DND-41 (cell line): ENCODE data around the gene PARS2.

Experiments
- EZH2 ChIP-seq: IDR thresholded peaks from 3 replicates; pipeline ENCODE4 v1.6.1; 2012; ENCODE audit warnings: borderline replicate concordance, low read depth, mild to moderate bottlenecking, moderate library complexity, low read length, inconsistent platforms; ENCODE audit not compliant: severe bottlenecking
- TF ChIP-seq, protein P1 (sequence below): IDR thresholded peaks from 2 replicates; pipeline ENCODE4 v1.5.1; 2012; ENCODE audit warnings: borderline replicate concordance, low read length, moderate library complexity, mild to moderate bottlenecking; ENCODE audit not compliant: poor library complexity, severe bottlenecking; ENCODE audit errors: extremely low read depth

DNA sequence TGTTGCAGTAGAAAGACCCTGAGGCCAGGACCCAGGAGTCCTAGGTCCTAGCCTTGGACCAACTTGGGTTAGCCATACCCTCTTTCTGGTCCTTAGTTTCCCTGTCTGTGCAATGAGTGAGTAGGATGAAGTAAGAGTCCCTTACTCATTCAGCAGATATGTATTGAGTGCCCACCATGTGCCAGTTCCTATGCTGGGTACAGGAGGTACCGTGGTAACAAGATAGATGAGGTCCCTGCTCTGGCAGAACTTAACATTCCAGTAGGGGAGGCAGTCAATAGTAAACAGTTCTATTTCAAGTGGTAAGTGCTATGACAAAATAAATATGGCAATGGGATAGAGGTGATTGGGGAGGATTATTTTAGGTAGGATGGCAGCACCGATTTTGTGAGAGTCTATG is 18.3 kb upstream of the PARS2 start:
- TF ChIP-seq, protein P1, sequence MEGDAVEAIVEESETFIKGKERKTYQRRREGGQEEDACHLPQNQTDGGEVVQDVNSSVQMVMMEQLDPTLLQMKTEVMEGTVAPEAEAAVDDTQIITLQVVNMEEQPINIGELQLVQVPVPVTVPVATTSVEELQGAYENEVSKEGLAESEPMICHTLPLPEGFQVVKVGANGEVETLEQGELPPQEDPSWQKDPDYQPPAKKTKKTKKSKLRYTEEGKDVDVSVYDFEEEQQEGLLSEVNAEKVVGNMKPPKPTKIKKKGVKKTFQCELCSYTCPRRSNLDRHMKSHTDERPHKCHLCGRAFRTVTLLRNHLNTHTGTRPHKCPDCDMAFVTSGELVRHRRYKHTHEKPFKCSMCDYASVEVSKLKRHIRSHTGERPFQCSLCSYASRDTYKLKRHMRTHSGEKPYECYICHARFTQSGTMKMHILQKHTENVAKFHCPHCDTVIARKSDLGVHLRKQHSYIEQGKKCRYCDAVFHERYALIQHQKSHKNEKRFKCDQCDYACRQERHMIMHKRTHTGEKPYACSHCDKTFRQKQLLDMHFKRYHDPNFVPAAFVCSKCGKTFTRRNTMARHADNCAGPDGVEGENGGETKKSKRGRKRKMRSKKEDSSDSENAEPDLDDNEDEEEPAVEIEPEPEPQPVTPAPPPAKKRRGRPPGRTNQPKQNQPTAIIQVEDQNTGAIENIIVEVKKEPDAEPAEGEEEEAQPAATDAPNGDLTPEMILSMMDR, result no peak
- no peak for TF ChIP-seq EZH2
